ENCODE results near the gene POMT2. TPM values are rescaled to one million over a fixed set of nuclear protein-coding genes. Genes with fewer than 3 reads are reported as not detected.

The POMT2 gene
- total RNA-seq, 3 donors from 2014 or later = 16.8 to 30.3 (median 25.2) TPM

DNA sequence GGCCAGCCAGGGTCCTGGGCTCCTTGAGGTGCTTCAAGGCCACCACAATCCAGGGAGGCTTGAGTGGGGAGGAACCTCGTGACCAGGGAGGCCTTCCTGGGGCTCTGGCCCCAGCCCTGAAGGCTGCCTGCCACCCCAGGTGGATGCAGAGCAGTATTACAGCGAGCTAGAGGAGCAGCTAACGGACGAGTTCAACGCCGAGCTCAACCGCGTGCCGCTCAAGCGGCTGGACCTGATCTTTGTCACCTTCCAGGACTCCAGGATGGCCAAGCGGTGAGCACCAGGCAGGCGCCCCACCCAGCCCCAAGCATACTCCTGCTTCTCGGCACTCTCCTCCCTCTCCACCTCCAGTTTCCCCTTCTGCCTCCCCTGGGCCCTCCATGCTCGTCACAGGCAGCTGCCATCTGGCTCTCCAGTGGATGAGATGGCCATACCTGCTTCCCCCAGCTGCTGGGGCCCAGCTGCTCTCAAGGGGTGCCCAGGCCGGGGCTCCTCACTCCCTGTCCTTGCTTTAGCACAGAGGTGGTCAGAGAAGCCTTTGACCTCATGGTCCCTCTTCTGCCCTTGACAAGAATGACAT, 80.3 kb downstream of the POMT2 start:
- intact Hi-C loops (cut with DNase I; ENCODE audit: low total_unique reads) = no loop called here
- Histone ChIP-seq H3K4me3 (no peak overlapping the region), H3K4me1 (no peaks in the 10 kb centered on the region), H3K36me3 (no peaks in the 10 kb centered on the region), H3K27ac (no peak overlapping the region), H3K27me3 (no peaks in the 10 kb centered on the region), H3K9me3 (no peaks in the 10 kb centered on the region)
- TF ChIP-seq, protein P1, sequence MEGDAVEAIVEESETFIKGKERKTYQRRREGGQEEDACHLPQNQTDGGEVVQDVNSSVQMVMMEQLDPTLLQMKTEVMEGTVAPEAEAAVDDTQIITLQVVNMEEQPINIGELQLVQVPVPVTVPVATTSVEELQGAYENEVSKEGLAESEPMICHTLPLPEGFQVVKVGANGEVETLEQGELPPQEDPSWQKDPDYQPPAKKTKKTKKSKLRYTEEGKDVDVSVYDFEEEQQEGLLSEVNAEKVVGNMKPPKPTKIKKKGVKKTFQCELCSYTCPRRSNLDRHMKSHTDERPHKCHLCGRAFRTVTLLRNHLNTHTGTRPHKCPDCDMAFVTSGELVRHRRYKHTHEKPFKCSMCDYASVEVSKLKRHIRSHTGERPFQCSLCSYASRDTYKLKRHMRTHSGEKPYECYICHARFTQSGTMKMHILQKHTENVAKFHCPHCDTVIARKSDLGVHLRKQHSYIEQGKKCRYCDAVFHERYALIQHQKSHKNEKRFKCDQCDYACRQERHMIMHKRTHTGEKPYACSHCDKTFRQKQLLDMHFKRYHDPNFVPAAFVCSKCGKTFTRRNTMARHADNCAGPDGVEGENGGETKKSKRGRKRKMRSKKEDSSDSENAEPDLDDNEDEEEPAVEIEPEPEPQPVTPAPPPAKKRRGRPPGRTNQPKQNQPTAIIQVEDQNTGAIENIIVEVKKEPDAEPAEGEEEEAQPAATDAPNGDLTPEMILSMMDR (IDR thresholded peaks at IDR 0.05) = no peak
- no peak for TF ChIP-seq POLR2A (IDR thresholded peaks at IDR 0.05)
- TF ChIP-seq POLR2AphosphoS5 (IDR thresholded peaks at IDR 0.05) = no peak
- DNase-seq (ENCODE audit: low spot score in 2 of 2) = no peak

DNA sequence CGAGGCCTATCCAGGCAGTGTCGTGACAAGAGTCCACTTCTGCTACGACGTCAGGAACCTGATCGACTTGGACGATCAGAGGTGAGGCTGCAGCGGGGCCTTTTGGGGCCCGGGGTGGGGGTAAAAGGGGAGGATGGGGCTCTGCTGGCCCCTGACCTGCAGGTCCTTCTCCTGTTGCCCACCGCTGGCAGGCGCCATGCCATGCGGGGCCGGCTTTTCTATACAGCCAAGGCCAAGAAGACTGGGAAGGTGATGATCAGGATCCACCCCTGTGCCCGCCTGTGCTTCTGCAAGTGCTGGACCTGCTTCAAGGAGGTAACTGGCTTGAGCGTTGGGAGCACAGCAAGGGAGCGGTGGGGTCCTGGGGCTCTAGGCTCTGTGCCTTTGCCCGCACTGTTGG, 81.3 kb downstream of the POMT2 start:
- no peaks in the 10 kb centered on the region for H3K36me3 ChIP-seq
- H3K27ac ChIP-seq = no peak overlapping the region
- intact Hi-C loops (cut with DNase I; ENCODE audit: low total_unique reads) = loop anchor here (10.0 kb wide), 1 partner anchor 735 kb away; no protein-coding TSS in a partner anchor
- no peak for DNase-seq (ENCODE audit: low spot score in 2 of 2)
- no peaks in the 10 kb centered on the region for H3K9me3 ChIP-seq
- TF ChIP-seq, protein P1 (IDR thresholded peaks at IDR 0.05) = no peak
- TF ChIP-seq POLR2AphosphoS5 (IDR thresholded peaks at IDR 0.05) = no peak
- TF ChIP-seq POLR2A (IDR thresholded peaks at IDR 0.05) = no peak
- no peaks in the 10 kb centered on the region for H3K4me1 ChIP-seq
- H3K4me3 ChIP-seq = no peak overlapping the region
- H3K27me3 ChIP-seq = no peaks in the 10 kb centered on the region

DNA sequence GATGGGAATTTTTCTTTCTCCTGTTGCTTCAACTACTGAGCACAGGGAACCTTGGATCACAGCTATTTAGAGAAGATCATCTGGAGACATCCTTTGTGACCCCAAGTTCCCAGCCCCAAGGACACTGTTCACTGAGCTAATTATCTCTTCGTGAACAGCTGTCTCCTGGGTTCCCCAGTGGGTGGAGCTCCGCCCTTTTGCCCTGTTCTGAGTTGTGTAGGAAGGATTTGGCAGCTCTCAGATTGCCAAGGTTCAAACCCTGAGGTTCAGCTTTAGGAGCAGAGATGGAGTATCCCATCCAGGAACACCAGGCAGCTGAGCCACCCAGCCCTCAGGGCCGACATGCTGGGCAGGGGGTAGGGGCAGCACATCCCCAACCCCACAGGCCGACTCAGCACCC, 81.7 kb downstream of the POMT2 start:
- Histone ChIP-seq H3K36me3 (no peaks in the 10 kb centered on the region), H3K27ac (no peak overlapping the region), H3K9me3 (no peaks in the 10 kb centered on the region), H3K4me3 (no peak overlapping the region), H3K4me1 (no peaks in the 10 kb centered on the region), H3K27me3 (no peaks in the 10 kb centered on the region)
- intact Hi-C loops (cut with DNase I; ENCODE audit: low total_unique reads) = loop anchor here (10.0 kb wide), 1 partner anchor 736 kb away; no protein-coding TSS in a partner anchor
- no peak for DNase-seq (ENCODE audit: low spot score in 2 of 2)
- TF ChIP-seq, protein P1 (IDR thresholded peaks at IDR 0.05) = no peak
- TF ChIP-seq POLR2A (IDR thresholded peaks at IDR 0.05) (no peak), POLR2AphosphoS5 (IDR thresholded peaks at IDR 0.05) (no peak)

DNA sequence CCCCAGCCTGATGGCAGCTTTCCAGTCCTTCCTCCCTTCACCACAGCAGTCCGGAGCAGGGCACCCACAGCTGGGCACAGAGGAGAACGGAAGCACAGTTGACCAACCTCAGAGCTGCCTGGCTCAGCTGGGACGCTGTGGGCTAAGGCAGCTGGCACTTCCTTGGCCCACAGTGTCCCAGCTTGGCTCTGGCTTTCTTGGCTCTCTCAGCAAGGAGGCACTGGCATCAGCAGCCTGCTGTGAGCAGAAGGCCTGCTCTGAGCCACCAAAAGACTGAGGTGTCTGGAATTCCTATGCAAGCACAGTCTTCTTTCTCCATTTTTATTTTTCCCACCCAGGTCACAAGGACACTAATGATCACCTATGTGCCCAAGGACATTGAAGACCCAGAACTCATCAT, 82.3 kb downstream of the POMT2 start:
- H3K27ac ChIP-seq = no peak overlapping the region
- no peaks in the 10 kb centered on the region for H3K36me3 ChIP-seq
- H3K9me3 ChIP-seq = no peaks in the 10 kb centered on the region
- no peak for TF ChIP-seq POLR2AphosphoS5 (IDR thresholded peaks at IDR 0.05)
- TF ChIP-seq, protein P1 (IDR thresholded peaks at IDR 0.05) = no peak
- no peak for TF ChIP-seq POLR2A (IDR thresholded peaks at IDR 0.05)
- no peaks in the 10 kb centered on the region for H3K27me3 ChIP-seq
- no peaks in the 10 kb centered on the region for H3K4me1 ChIP-seq
- DNase-seq (ENCODE audit: low spot score in 2 of 2) = no peak
- intact Hi-C loops (cut with DNase I; ENCODE audit: low total_unique reads) = loop anchor here (10.0 kb wide), 1 partner anchor 736 kb away; no protein-coding TSS in a partner anchor
- H3K4me3 ChIP-seq = no peak overlapping the region

DNA sequence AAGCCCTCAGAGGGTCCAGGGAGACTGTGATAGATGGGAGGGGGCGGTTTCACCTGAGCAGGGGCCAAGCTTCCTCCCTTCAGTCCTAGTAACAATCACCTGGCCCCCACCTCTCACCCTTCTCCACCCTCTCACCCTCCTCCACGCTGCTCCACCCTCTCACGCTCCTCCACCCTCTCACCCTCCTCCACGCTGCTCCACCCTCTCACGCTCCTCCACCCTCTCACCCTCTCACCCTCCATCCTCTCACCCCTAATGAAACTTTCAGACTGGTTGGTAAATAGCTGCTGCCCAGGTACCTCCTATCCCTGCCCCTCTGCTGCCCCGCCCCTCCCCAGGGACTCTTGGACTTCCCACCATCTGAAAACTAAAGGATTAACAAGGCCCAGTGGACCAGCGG, 83.9 kb downstream of the POMT2 start:
- Histone ChIP-seq H3K9me3 (no peaks in the 10 kb centered on the region), H3K27me3 (no peaks in the 10 kb centered on the region), H3K4me3 (no peak overlapping the region), H3K4me1 (no peaks in the 10 kb centered on the region), H3K27ac (no peak overlapping the region), H3K36me3 (no peaks in the 10 kb centered on the region)
- intact Hi-C loops (cut with DNase I; ENCODE audit: low total_unique reads) = loop anchor here (10.0 kb wide), 1 partner anchor 738 kb away; no protein-coding TSS in a partner anchor
- no peak for TF ChIP-seq POLR2AphosphoS5 (IDR thresholded peaks at IDR 0.05)
- no peak for TF ChIP-seq POLR2A (IDR thresholded peaks at IDR 0.05)
- TF ChIP-seq, protein P1 (IDR thresholded peaks at IDR 0.05) = no peak
- no peak for DNase-seq (ENCODE audit: low spot score in 2 of 2)
